GM19324 (cell line): ENCODE measurements around the gene DYSF.

Experiments used
- ATAC-seq: cut with Tn5 transposase; IDR thresholded peaks from one replicate; pipeline ENCODE4 v1.9.1; 2021; ENCODE audit warnings: mild to moderate bottlenecking, moderate library complexity; ENCODE audit not compliant: unreplicated experiment, low FRiP score

The DYSF gene

GRCh38 chr2:71496156-71496770, 42.9 kb downstream of the DYSF start:
- ATAC-seq = no peak

GRCh38 chr2:71498261-71498701, 44.9 kb downstream of the DYSF start:
- ATAC-seq = no peak

GRCh38 chr2:71499691-71500090, 46.3 kb downstream of the DYSF start:
- ATAC-seq = no peak

- ATAC-seq = no peak
These were observed 47.2 kb downstream of the DYSF start for GRCh38 chr2:71500426-71501079.

- no peak for ATAC-seq
These were observed 49.8 kb downstream of the DYSF start for GRCh38 chr2:71502941-71503738.

GRCh38 chr2:71503837-71504236, 50.5 kb downstream of the DYSF start:
- ATAC-seq = no peak

- no peak for ATAC-seq
These were observed 51.2 kb downstream of the DYSF start for GRCh38 chr2:71504611-71505010.

- ATAC-seq = no peak
These were observed 51.9 kb downstream of the DYSF start for GRCh38 chr2:71505086-71505769.

GRCh38 chr2:71505770-71506140, 52.4 kb downstream of the DYSF start:
- ATAC-seq = no peak

- no peak for ATAC-seq
These were observed 53.1 kb downstream of the DYSF start for GRCh38 chr2:71506222-71507153.

GRCh38 chr2:71507476-71507875, 54.1 kb downstream of the DYSF start:
- ATAC-seq = no peak

GRCh38 chr2:71510196-71510807, 56.9 kb downstream of the DYSF start:
- ATAC-seq = peak; percentile 46

GRCh38 chr2:71510938-71511337, 57.6 kb downstream of the DYSF start:
- no peak for ATAC-seq

GRCh38 chr2:71511776-71512175, 58.4 kb downstream of the DYSF start:
- no peak for ATAC-seq

- ATAC-seq = no peak
These were observed 59.0 kb downstream of the DYSF start for GRCh38 chr2:71512386-71512785.

GRCh38 chr2:71513096-71513495, 59.7 kb downstream of the DYSF start:
- ATAC-seq = no peak

- no peak for ATAC-seq
These were observed 60.4 kb downstream of the DYSF start for GRCh38 chr2:71513721-71514120.

- no peak for ATAC-seq
These were observed 63.0 kb downstream of the DYSF start for GRCh38 chr2:71516253-71516888.

GRCh38 chr2:71517851-71518250, 64.5 kb downstream of the DYSF start:
- no peak for ATAC-seq
